ENCODE measurements around the gene NMRK2. TPM values are rescaled to one million over a fixed set of nuclear protein-coding genes. Genes with fewer than 3 reads are reported as not detected.
A peak's percentile ranks its signal among the peaks of the same experiment; 100 is the strongest.

The NMRK2 gene
- total RNA-seq, 1 donor from 2014 or later, result 0.73 TPM

GRCh38 chr19:3955688-3956087 is 22.8 kb downstream of the NMRK2 start:
- Histone ChIP-seq H3K4me2 (ENCODE audit: low read length) (no peak overlapping the region), H4K20me1 (ENCODE audit: insufficient read depth, low read length) (peaks cover 81% of the 10 kb centered on the region), H3K27ac (ENCODE audit: low read depth, low read length) (no peak overlapping the region), H3K36me3 (ENCODE audit: insufficient read depth, low read length) (peaks cover 9% of the 10 kb centered on the region), H3K79me2 (ENCODE audit: insufficient read depth, low read length) (peaks cover 40% of the 10 kb centered on the region), H3K4me3 (ENCODE audit: insufficient read depth, low read depth, low read length) (no peak overlapping the region), H3K9me3 (ENCODE audit: insufficient read depth, low read depth, low read length) (no peaks in the 10 kb centered on the region), H3K4me1 (ENCODE audit: insufficient read depth, low read length) (peaks cover 3% of the 10 kb centered on the region), H3K9ac (ENCODE audit: low read length) (no peak overlapping the region), H3K27me3 (ENCODE audit: insufficient read depth, low read length) (no peaks in the 10 kb centered on the region), H2AFZ (ENCODE audit: low read depth, low read length) (no peak overlapping the region)
- Mint-ChIP-seq H3K4me3 (ENCODE audit: unreplicated experiment) (no peak overlapping the region), H3K9me3 (ENCODE audit: unreplicated experiment) (no peaks in the 10 kb centered on the region), H3K27ac (ENCODE audit: unreplicated experiment) (no peak overlapping the region), H3K27me3 (ENCODE audit: low read depth, unreplicated experiment) (no peaks in the 10 kb centered on the region), H3K4me1 (ENCODE audit: low read depth, unreplicated experiment) (peaks cover 9% of the 10 kb centered on the region), H3K36me3 (ENCODE audit: low read depth, unreplicated experiment) (peaks cover 4% of the 10 kb centered on the region)
- TF ChIP-seq EZH2 (IDR thresholded peaks at IDR 0.05; ENCODE audit: insufficient read depth, low read length), result no peak
- TF ChIP-seq, protein P1, sequence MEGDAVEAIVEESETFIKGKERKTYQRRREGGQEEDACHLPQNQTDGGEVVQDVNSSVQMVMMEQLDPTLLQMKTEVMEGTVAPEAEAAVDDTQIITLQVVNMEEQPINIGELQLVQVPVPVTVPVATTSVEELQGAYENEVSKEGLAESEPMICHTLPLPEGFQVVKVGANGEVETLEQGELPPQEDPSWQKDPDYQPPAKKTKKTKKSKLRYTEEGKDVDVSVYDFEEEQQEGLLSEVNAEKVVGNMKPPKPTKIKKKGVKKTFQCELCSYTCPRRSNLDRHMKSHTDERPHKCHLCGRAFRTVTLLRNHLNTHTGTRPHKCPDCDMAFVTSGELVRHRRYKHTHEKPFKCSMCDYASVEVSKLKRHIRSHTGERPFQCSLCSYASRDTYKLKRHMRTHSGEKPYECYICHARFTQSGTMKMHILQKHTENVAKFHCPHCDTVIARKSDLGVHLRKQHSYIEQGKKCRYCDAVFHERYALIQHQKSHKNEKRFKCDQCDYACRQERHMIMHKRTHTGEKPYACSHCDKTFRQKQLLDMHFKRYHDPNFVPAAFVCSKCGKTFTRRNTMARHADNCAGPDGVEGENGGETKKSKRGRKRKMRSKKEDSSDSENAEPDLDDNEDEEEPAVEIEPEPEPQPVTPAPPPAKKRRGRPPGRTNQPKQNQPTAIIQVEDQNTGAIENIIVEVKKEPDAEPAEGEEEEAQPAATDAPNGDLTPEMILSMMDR (IDR thresholded peaks at IDR 0.05; ENCODE audit: insufficient read depth, low read depth, low read length), result no peak
- no peak for DNase-seq (ENCODE audit: low read depth)
- no peak for FAIRE-seq

DNA sequence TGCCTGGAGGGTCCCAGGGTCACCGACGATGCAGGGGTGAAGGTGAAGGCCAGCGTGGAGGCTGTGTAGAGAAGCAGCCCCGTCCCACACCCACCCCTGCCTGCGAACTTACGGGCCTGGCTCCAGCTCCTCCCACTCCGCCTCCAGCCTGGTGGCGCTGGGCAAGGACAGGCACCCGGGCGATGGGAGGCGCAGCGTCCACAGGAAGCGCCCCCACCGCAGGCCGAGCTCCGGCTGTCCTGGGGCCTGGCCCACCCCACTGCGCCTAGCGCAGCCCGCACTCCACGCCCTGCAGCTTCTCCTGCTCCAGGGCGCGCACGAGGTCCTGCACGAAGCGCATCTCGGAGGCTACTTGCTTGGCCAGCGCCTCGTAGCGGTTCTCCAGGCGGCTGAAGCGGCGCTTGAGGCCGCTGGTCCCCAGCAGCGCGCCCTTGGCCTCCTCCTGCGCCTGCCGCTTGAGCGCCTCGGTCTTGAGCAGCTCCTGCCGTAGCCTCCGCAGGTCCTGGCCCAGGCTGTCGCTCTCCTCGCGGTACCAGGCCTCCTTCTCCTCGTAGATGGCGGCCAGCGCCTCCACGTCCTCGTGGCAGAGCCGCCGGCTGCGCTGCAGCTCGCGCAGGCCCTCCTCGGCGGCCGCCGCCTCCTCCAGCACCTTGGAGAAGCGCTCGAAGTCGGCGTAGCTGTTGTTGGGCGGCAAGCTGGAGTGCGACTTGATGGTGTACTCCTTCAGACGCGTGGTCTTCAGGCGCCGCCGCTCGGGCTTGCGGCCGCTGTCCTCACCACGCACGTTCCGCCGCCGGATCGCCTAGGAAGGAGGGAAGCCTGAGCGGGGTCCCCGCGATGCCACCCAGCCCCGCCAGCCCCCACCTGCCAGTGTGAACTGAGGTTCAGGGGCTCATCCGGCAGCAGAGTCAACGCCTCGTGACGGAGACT is 26.2 kb downstream of the NMRK2 start:
- Histone ChIP-seq H2AFZ (ENCODE audit: low read depth, low read length) (no peak overlapping the region), H3K9me3 (ENCODE audit: insufficient read depth, low read depth, low read length) (no peaks in the 10 kb centered on the region), H3K4me3 (ENCODE audit: insufficient read depth, low read depth, low read length) (no peak overlapping the region), H3K4me2 (ENCODE audit: low read length) (no peak overlapping the region), H3K9ac (ENCODE audit: low read length) (no peak overlapping the region), H3K79me2 (ENCODE audit: insufficient read depth, low read length) (peaks cover 62% of the 10 kb centered on the region), H3K27me3 (ENCODE audit: insufficient read depth, low read length) (no peaks in the 10 kb centered on the region), H3K4me1 (ENCODE audit: insufficient read depth, low read length) (no peaks in the 10 kb centered on the region), H4K20me1 (ENCODE audit: insufficient read depth, low read length) (peaks cover 92% of the 10 kb centered on the region), H3K36me3 (ENCODE audit: insufficient read depth, low read length) (peaks cover 25% of the 10 kb centered on the region), H3K27ac (ENCODE audit: low read depth, low read length) (no peak overlapping the region)
- peaks cover 11% of the 10 kb centered on the region for H3K4me1 Mint-ChIP-seq (ENCODE audit: low read depth, unreplicated experiment)
- TF ChIP-seq EZH2 (IDR thresholded peaks at IDR 0.05; ENCODE audit: insufficient read depth, low read length), result no peak
- TF ChIP-seq, protein P1 (IDR thresholded peaks at IDR 0.05; ENCODE audit: insufficient read depth, low read depth, low read length), result no peak
- peaks cover 9% of the 10 kb centered on the region for H3K36me3 Mint-ChIP-seq (ENCODE audit: low read depth, unreplicated experiment)
- DNase-seq (ENCODE audit: low read depth) (no peak), FAIRE-seq (no peak)
- H3K9me3 Mint-ChIP-seq (ENCODE audit: unreplicated experiment), result no peaks in the 10 kb centered on the region
- H3K4me3 Mint-ChIP-seq (ENCODE audit: unreplicated experiment), result no peak overlapping the region
- H3K27ac Mint-ChIP-seq (ENCODE audit: unreplicated experiment), result no peak overlapping the region
- no peaks in the 10 kb centered on the region for H3K27me3 Mint-ChIP-seq (ENCODE audit: low read depth, unreplicated experiment)

DNA sequence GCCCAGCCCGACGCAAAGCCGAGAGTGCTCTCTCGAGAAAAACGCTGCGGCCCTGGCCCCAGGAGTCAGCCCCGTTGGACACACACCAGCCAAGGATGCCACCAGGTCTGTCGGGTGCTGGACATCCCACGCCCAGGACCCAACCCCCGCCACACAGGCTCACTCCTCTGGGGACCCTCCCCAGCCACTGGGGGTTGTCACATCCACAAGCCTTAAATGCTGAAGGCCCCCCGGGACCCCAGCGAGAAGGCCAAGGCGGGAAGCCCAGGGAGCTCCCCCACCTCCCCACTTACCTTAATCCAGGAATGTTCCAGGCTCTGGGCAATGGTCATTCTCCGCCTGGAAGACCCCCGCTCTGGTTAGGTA is 26.9 kb downstream of the NMRK2 start:
- H2AFZ ChIP-seq (ENCODE audit: low read depth, low read length), result no peak overlapping the region
- no peak overlapping the region for H3K4me3 ChIP-seq (ENCODE audit: insufficient read depth, low read depth, low read length)
- no peak for DNase-seq (ENCODE audit: low read depth)
- no peak overlapping the region for H3K9ac ChIP-seq (ENCODE audit: low read length)
- Mint-ChIP-seq H3K4me1 (ENCODE audit: low read depth, unreplicated experiment) (peaks cover 11% of the 10 kb centered on the region), H3K36me3 (ENCODE audit: low read depth, unreplicated experiment) (peaks cover 12% of the 10 kb centered on the region), H3K4me3 (ENCODE audit: unreplicated experiment) (no peak overlapping the region), H3K27ac (ENCODE audit: unreplicated experiment) (peak overlapping the region; percentile 69), H3K9me3 (ENCODE audit: unreplicated experiment) (no peaks in the 10 kb centered on the region), H3K27me3 (ENCODE audit: low read depth, unreplicated experiment) (no peaks in the 10 kb centered on the region)
- no peaks in the 10 kb centered on the region for H3K9me3 ChIP-seq (ENCODE audit: insufficient read depth, low read depth, low read length)
- FAIRE-seq, result no peak
- peaks cover 25% of the 10 kb centered on the region for H3K36me3 ChIP-seq (ENCODE audit: insufficient read depth, low read length)
- no peak overlapping the region for H3K4me2 ChIP-seq (ENCODE audit: low read length)
- H3K4me1 ChIP-seq (ENCODE audit: insufficient read depth, low read length), result no peaks in the 10 kb centered on the region
- TF ChIP-seq, protein P1 (IDR thresholded peaks at IDR 0.05; ENCODE audit: insufficient read depth, low read depth, low read length), result no peak
- no peak for TF ChIP-seq EZH2 (IDR thresholded peaks at IDR 0.05; ENCODE audit: insufficient read depth, low read length)
- H3K79me2 ChIP-seq (ENCODE audit: insufficient read depth, low read length), result peaks cover 67% of the 10 kb centered on the region
- no peaks in the 10 kb centered on the region for H3K27me3 ChIP-seq (ENCODE audit: insufficient read depth, low read length)
- H3K27ac ChIP-seq (ENCODE audit: low read depth, low read length), result no peak overlapping the region
- peaks cover 90% of the 10 kb centered on the region for H4K20me1 ChIP-seq (ENCODE audit: insufficient read depth, low read length)

Measured in astrocyte (in vitro differentiated cells and primary cell).